ENCODE data around the gene NUP93. TPM values are rescaled to one million over a fixed set of nuclear protein-coding genes. Genes with fewer than 3 reads are reported as not detected.

NUP93 gene
- total RNA-seq, 4 donors from 2014 or later: 38.2 to 46.5 (median 41.2) TPM

DNA sequence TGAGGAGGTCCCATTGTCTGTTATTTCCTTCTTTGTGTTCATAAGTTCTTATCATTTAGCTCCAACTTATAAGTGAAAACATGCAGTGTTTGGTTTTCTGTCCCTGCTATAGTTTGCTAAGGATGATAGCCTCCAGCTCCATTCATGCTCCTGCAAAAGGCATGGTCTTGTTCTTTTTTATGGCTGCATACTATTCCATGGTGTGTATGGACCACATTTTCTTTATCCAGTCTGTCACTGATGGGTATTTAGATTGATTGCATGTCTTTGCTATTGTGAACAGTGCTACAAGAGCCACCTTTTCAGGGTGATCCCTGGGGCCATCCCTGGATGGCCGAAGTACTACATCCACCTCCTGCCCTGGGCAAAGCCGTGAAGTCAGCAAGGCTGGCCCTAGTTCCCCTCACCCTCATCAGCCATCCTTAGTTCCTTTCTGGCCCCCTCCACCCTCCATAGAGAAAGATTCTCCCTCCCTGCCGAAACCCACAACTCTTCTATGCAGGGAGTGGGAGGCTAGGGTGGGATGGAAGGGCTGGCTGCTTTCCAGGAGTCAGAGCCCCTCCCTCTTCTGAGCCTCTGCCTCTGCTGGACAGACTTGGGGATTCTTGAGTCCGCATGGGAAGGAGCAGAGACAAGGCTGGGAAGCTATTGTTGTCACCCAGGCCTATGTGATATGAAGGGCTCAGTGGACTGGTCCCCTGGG lies 39.4 kb upstream of the NUP93 start:
- no peak for TF ChIP-seq POLR2A (IDR thresholded peaks at IDR 0.05)
- TF ChIP-seq, protein P1, sequence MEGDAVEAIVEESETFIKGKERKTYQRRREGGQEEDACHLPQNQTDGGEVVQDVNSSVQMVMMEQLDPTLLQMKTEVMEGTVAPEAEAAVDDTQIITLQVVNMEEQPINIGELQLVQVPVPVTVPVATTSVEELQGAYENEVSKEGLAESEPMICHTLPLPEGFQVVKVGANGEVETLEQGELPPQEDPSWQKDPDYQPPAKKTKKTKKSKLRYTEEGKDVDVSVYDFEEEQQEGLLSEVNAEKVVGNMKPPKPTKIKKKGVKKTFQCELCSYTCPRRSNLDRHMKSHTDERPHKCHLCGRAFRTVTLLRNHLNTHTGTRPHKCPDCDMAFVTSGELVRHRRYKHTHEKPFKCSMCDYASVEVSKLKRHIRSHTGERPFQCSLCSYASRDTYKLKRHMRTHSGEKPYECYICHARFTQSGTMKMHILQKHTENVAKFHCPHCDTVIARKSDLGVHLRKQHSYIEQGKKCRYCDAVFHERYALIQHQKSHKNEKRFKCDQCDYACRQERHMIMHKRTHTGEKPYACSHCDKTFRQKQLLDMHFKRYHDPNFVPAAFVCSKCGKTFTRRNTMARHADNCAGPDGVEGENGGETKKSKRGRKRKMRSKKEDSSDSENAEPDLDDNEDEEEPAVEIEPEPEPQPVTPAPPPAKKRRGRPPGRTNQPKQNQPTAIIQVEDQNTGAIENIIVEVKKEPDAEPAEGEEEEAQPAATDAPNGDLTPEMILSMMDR (IDR thresholded peaks at IDR 0.05): no peak
- intact Hi-C loops (cut with DNase I): loop anchor here (10.0 kb wide), 1 partner anchor 86 kb away; the partner anchor contains the start of gene MT2A
- 79 to 100% methylated on average over 1 to 4 of the region's 4 CpGs for WGBS, 2 donors
- Histone ChIP-seq H3K4me3 (no peak overlapping the region), H3K4me1 (peaks cover 3 to 64% (median 23%) of the 10 kb centered on the region in 3 donors), H3K36me3 (peaks cover 0 to 12% (median 0%) of the 10 kb centered on the region in 3 donors), H3K27ac (peak overlapping the region in 3 of 4 donors; percentile 55 to 75 (median 67)), H3K9me3 (no peaks in the 10 kb centered on the region), H3K27me3 (no peaks in the 10 kb centered on the region)
- DNase-seq: no peak

DNA sequence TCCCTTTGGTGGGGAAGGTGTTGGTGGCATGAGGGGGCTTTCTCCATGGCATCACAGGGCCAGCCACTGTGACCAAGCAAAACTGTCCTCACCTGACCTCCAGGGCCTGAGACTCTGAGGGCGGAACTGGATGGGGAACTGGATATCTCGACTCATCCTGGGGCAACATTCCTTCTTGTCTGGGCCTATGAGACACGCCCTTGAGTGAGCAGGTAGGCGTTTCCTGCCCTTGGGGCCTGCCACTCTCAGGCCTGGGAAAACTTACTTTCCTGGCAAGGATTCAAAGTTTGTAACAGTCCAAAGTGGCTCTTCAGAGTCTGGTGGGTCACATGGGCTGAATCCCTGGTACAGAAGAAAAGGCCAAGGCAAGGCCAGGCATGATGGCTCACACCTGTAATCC lies 38.0 kb upstream of the NUP93 start:
- no peak for DNase-seq
- Histone ChIP-seq H3K4me3 (no peak overlapping the region), H3K27me3 (no peaks in the 10 kb centered on the region), H3K9me3 (no peaks in the 10 kb centered on the region), H3K36me3 (peaks cover 0 to 2% (median 0%) of the 10 kb centered on the region in 3 donors), H3K27ac (peak overlapping the region in 3 of 4 donors; percentile 55 to 67 (median 61)), H3K4me1 (peaks cover 0 to 56% (median 17%) of the 10 kb centered on the region in 3 donors)
- intact Hi-C loops (cut with DNase I): loop anchor here (10.0 kb wide), 1 partner anchor 87 kb away; the partner anchor contains the start of gene MT2A
- TF ChIP-seq POLR2A (IDR thresholded peaks at IDR 0.05): no peak
- TF ChIP-seq, protein P1 (IDR thresholded peaks at IDR 0.05): no peak
- WGBS, 2 donors: 0 to 29% methylated on average over 1 to 2 of the region's 4 CpGs

DNA sequence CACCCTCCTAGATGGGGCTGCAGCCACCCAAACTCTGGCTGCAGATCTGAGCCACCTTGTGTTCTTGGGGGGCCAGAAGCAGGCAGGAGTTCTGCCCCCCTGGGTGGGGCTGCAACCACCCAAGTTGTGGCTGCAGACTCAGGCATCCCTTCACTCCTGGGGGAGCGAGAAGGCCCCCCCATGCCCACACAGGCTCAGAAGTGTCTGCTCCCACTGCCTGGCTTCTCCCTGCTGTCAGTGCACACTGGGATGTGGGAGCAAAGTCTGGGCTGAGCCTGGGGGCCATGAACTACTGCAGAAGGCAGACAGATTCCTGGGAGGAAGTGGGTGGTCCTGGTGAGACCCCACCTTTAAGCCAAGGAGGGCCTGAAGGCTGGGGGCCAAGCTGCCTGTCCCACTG lies 34.7 kb upstream of the NUP93 start:
- TF ChIP-seq POLR2A (IDR thresholded peaks at IDR 0.05): no peak
- TF ChIP-seq, protein P1 (IDR thresholded peaks at IDR 0.05): no peak
- no peak overlapping the region for H3K27ac ChIP-seq
- H3K36me3 ChIP-seq: no peaks in the 10 kb centered on the region
- WGBS, 2 donors: no CpG with 5 or more reads among the region's 1 CpG
- DNase-seq: no peak
- H3K4me1 ChIP-seq: peaks cover 0 to 29% (median 6%) of the 10 kb centered on the region in 3 donors
- H3K27me3 ChIP-seq: no peaks in the 10 kb centered on the region
- intact Hi-C loops (cut with DNase I): loop anchor here (10.0 kb wide), 1 partner anchor 90 kb away; the partner anchor contains the start of gene MT2A
- peaks cover 0 to 5% (median 0%) of the 10 kb centered on the region in 3 donors for H3K9me3 ChIP-seq
- H3K4me3 ChIP-seq: no peak overlapping the region

DNA sequence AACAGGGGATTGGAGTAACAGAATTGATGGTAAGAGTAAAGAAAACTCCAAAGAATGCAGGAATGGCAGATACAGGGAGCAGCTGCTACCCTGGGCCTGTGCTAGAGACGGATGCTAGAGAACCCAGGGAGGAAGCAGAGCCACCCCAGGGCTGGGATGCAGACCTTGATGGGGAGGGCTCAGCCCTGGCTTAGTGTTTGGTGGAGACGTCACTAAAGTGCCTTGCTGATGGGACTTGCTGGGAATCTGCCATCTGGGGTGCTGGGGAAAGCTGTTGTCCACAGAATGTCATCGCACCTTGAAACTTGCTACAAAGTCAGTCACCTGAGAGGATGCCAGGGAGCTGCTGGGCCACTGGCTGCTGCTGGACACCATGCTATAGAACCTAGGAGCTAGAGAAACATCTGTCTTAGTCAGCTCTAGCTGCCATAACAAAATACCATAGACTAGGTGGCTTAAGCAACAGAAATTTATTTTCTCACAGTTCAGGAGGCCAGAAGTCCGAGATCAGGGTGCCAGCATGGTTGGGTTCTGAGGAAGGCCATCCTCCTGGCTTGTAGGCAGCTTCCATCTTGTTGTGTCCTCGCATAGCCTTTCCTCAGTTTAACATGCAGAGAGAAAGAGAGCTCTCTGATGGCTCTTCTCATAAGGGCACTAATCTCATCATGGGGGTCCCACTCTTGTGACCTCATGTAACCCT lies 32.3 kb upstream of the NUP93 start:
- intact Hi-C loops (cut with DNase I): loop anchor here (10.0 kb wide), 1 partner anchor 93 kb away; the partner anchor contains the start of gene MT2A

More for the DNA sequence above, 32.3 kb upstream of the NUP93 start:
- DNase-seq: no peak
- Histone ChIP-seq H3K36me3 (no peaks in the 10 kb centered on the region), H3K27ac (no peak overlapping the region), H3K9me3 (peaks cover 0 to 5% (median 0%) of the 10 kb centered on the region in 3 donors), H3K27me3 (no peaks in the 10 kb centered on the region), H3K4me1 (peaks cover under 1 to 15% (median 6%) of the 10 kb centered on the region in 3 donors), H3K4me3 (no peak overlapping the region)
- TF ChIP-seq, protein P1 (IDR thresholded peaks at IDR 0.05): no peak
- TF ChIP-seq POLR2A (IDR thresholded peaks at IDR 0.05): no peak
- 86 to 95% methylated on average over 4 of the region's 5 CpGs for WGBS, 2 donors
